Kidney epithelial cell (primary cell): ENCODE data around the gene HELB. TPM values are rescaled to one million over a fixed set of nuclear protein-coding genes. Genes with fewer than 3 reads are reported as not detected.

ENCODE experiments used
- DNase-seq: peaks from one replicate; pipeline ENCODE4 v3.0.0-alpha.2; 2010; ENCODE audit warnings: low read depth
- H3K27me3 ChIP-seq: 2 replicates; pipeline ENCODE4 v1.6.0; 2011; ENCODE audit warnings: low read length; ENCODE audit not compliant: control insufficient read depth, insufficient read depth
- H3K36me3 ChIP-seq: 2 replicates; pipeline ENCODE4 v1.5.1; 2011; ENCODE audit warnings: low read length; ENCODE audit not compliant: control insufficient read depth, insufficient read depth
- H3K4me3 ChIP-seq: 2 replicates; pipeline ENCODE4 v1.5.1; 2011; ENCODE audit warnings: low read depth, mild to moderate bottlenecking, control low read depth, low read length
- CTCF ChIP-seq: IDR thresholded peaks from 2 replicates; pipeline ENCODE4 v1.5.1; 2011; ENCODE audit warnings: mild to moderate bottlenecking, moderate library complexity, low read length, control low read depth, inconsistent platforms; ENCODE audit not compliant: insufficient read depth, poor library complexity, severe bottlenecking
- total RNA-seq: library from RNA; depleted of rRNA; stranded (reverse); fragments of >200 nt; gene quantifications from 2 replicates; pipeline ENCODE4 v1.2.3, GENCODE V29; 2015

HELB gene
- total RNA-seq, 1 donor from 2014 or later: 2.5 TPM

GRCh38 chr12:66304296-66304900 lies 2.1 kb downstream of the HELB start:
- TF ChIP-seq CTCF: no peak
- H3K4me3 ChIP-seq: no peak overlapping the region

GRCh38 chr12:66309606-66310005 lies 7.3 kb downstream of the HELB start:
- no peak for DNase-seq
- no peaks in the 10 kb centered on the region for H3K36me3 ChIP-seq
- no peak overlapping the region for H3K4me3 ChIP-seq
- H3K27me3 ChIP-seq: no peaks in the 10 kb centered on the region
- no peak for TF ChIP-seq CTCF

More at GRCh38 chr12:66304296-66304900, 2.1 kb downstream of the HELB start:
- Histone ChIP-seq H3K27me3 (peaks cover 2% of the 10 kb centered on the region), H3K36me3 (no peaks in the 10 kb centered on the region)
- no peak for DNase-seq

DNA sequence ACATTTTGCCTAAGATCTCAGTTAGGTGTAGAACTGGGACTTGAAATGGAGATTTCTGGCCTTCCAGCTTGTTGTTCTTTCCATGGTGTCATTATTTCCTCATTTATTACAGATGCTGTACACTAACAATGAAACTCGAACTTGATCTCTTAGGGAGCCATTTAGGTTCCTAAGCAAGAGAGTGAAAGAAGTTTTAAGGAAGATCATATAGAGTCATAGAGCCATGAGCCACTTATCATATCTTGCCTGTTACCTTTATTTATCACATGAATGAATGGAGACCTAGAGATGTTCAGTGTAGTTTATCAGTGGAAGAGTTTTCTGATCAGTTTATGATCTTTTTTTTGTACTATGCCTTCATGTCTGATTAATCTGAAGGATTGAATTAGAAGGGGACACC lies 9.9 kb downstream of the HELB start:
- no peak for DNase-seq
- TF ChIP-seq CTCF: no peak
- no peak overlapping the region for H3K4me3 ChIP-seq
- H3K27me3 ChIP-seq: no peaks in the 10 kb centered on the region
- H3K36me3 ChIP-seq: no peaks in the 10 kb centered on the region

DNA sequence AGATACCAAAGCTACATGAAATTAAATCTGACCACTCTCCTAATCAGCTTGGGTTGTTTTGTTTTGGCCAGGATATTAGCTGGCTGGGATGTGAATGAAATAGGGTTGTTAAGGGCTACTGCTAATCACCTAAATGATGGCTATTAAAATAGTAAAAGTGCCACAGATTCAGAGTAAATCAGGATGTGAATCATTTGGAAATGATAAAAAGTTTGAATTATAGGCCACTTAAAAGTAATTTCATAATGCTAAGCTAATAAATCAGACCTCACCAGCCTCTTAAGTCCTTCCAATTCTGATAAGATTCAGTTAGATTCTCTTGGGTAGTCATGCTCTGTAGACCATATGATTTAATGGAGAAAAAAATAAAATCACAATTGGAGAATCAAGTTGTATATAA lies 12.0 kb downstream of the HELB start:
- Histone ChIP-seq H3K4me3 (no peak overlapping the region), H3K36me3 (no peaks in the 10 kb centered on the region), H3K27me3 (no peaks in the 10 kb centered on the region)
- DNase-seq: no peak
- no peak for TF ChIP-seq CTCF

- Histone ChIP-seq H3K27me3 (no peaks in the 10 kb centered on the region), H3K36me3 (no peaks in the 10 kb centered on the region), H3K4me3 (no peak overlapping the region)
- TF ChIP-seq CTCF: no peak
- DNase-seq: no peak
Measured at GRCh38 chr12:66319266-66319954, 17.1 kb downstream of the HELB start.

DNA sequence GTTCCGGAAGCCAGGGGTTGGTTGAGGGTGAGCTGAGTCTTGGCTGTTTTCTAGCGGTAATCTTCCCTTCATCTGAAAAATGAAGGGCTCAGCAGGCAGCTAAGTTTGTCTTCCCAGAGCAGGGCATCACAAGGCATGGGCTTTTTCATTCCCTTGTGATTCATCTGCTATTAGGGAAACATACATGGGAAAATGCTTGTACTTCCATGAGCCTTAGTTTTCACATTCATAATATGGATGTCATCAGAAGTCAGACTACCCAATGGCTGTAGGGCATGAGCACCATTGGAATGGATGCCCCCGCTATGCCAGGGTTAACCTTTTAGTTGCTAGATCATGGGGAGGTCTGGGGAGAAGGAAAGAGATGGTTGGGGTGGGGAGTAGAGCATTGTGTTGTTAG lies 18.7 kb downstream of the HELB start:
- Histone ChIP-seq H3K4me3 (no peak overlapping the region), H3K36me3 (no peaks in the 10 kb centered on the region), H3K27me3 (no peaks in the 10 kb centered on the region)
- TF ChIP-seq CTCF: no peak
- no peak for DNase-seq
